ENCODE results near the gene TMEM256.
"Not testable (repeated sequence)": the region's sequence is repeated elsewhere in the genome, so short reads cannot be mapped to it uniquely, and the experiment has no call there.

TMEM256 gene

GRCh38 chr17:7383371-7383741 is 20.5 kb downstream of the TMEM256 start:
- DNase-seq (ENCODE audit: low spot score): no peak

GRCh38 chr17:7382901-7383300 is 21.0 kb downstream of the TMEM256 start:
- DNase-seq (ENCODE audit: low spot score): no peak

- DNase-seq (ENCODE audit: low spot score): no peak
Measured at GRCh38 chr17:7380855-7381683, 22.8 kb downstream of the TMEM256 start, which contains the start of gene TNK1. TNK1 (plus strand) TSS chr17:7381089; CDS start chr17:7382927, 1,838 bp downstream.

GRCh38 chr17:7380321-7380720 is 23.6 kb downstream of the TMEM256 start:
- DNase-seq (ENCODE audit: low spot score): no peak

GRCh38 chr17:7379134-7379533 is 24.8 kb downstream of the TMEM256 start:
- DNase-seq (ENCODE audit: low spot score): no peak

GRCh38 chr17:7374353-7374752 is 29.5 kb downstream of the TMEM256 start:
- DNase-seq (ENCODE audit: low spot score): no peak

GRCh38 chr17:7370853-7371252 is 33.0 kb downstream of the TMEM256 start:
- no peak for DNase-seq (ENCODE audit: low spot score)

- no peak for DNase-seq (ENCODE audit: low spot score)
Measured at GRCh38 chr17:7369825-7370224, 34.1 kb downstream of the TMEM256 start.

- DNase-seq (ENCODE audit: low spot score): not testable (repeated sequence)
Measured at GRCh38 chr17:7368599-7368994, 35.3 kb downstream of the TMEM256 start.

GRCh38 chr17:7367918-7368598 is 35.8 kb downstream of the TMEM256 start:
- no peak for DNase-seq (ENCODE audit: low spot score)

GRCh38 chr17:7367083-7367482 is 36.8 kb downstream of the TMEM256 start:
- DNase-seq (ENCODE audit: low spot score): no peak

- not testable (repeated sequence) for DNase-seq (ENCODE audit: low spot score)
Measured at GRCh38 chr17:7365963-7366362, 37.9 kb downstream of the TMEM256 start.

GRCh38 chr17:7363311-7363710 is 40.6 kb downstream of the TMEM256 start:
- DNase-seq (ENCODE audit: low spot score): no peak

- DNase-seq (ENCODE audit: low spot score): no peak
Measured at GRCh38 chr17:7361906-7362305, 42.0 kb downstream of the TMEM256 start.

- DNase-seq (ENCODE audit: low spot score): no peak
Measured at GRCh38 chr17:7357381-7357780, 46.5 kb downstream of the TMEM256 start.

- no peak for DNase-seq (ENCODE audit: low spot score)
Measured at GRCh38 chr17:7356756-7357155, 47.1 kb downstream of the TMEM256 start.

- DNase-seq (ENCODE audit: low spot score): peak; percentile 81
Measured at GRCh38 chr17:7356072-7356549, 47.8 kb downstream of the TMEM256 start.

- DNase-seq (ENCODE audit: low spot score): no peak
Measured at GRCh38 chr17:7355573-7355972, 48.3 kb downstream of the TMEM256 start.

- DNase-seq (ENCODE audit: low spot score): peak; percentile 43
Measured at GRCh38 chr17:7355053-7355452, 48.8 kb downstream of the TMEM256 start, which contains the start of gene TMEM95. TMEM95 (plus strand) TSS chr17:7355156; CDS start chr17:7355205, 49 bp downstream.

- DNase-seq (ENCODE audit: low spot score): peak; percentile 25
Measured at GRCh38 chr17:7354262-7354843, 49.5 kb downstream of the TMEM256 start.

Data from hematopoietic multipotent progenitor cell treated with erythropoietin and hydrocortisone succinate and interleukin-3 and kit ligand, for 17 days (in vitro differentiated cells).